ENCODE measurements around the gene NREP. TPM values are rescaled to one million over a fixed set of nuclear protein-coding genes. Genes with fewer than 3 reads are reported as not detected.

The NREP gene
- total RNA-seq, 1 experiment from 2014 or later = 160 TPM

- ATAC-seq (no peak), DNase-seq (ENCODE audit: low spot score) (no peak)
- Mint-ChIP-seq H3K4me3 (no peak overlapping the region), H3K9me3 (no peaks in the 10 kb centered on the region), H3K36me3 (peaks cover 13% of the 10 kb centered on the region), H3K4me1 (peaks cover 72% of the 10 kb centered on the region), H3K27me3 (ENCODE audit: low read depth) (no peaks in the 10 kb centered on the region), H3K27ac (no peak overlapping the region; the same call in 1 of the 2 replicates)
- TF ChIP-seq CTCF (IDR thresholded peaks at IDR 0.05) (no peak), MXD4 (CRISPR knock-in tag; IDR thresholded peaks at IDR 0.05; ENCODE audit: borderline replicate concordance) (no peak), CBFB (CRISPR knock-in tag; IDR thresholded peaks at IDR 0.05; ENCODE audit: low read depth) (no peak), EMX1 (CRISPR knock-in tag; IDR thresholded peaks at IDR 0.05) (no peak), SOX15 (CRISPR knock-in tag; IDR thresholded peaks at IDR 0.05) (no peak), ZNF416 (CRISPR knock-in tag; IDR thresholded peaks at IDR 0.05) (no peak), TP53 (CRISPR knock-in tag; IDR thresholded peaks at IDR 0.05) (no peak), ZNF232 (CRISPR knock-in tag; IDR thresholded peaks at IDR 0.05) (no peak), CREM (CRISPR knock-in tag; IDR thresholded peaks at IDR 0.05) (no peak), PREB (CRISPR knock-in tag; IDR thresholded peaks at IDR 0.05; ENCODE audit: borderline replicate concordance) (no peak), CDX4 (CRISPR knock-in tag; IDR thresholded peaks at IDR 0.05; ENCODE audit: borderline replicate concordance) (no peak), NR2C2 (CRISPR knock-in tag; IDR thresholded peaks at IDR 0.05) (no peak), NR3C1 (CRISPR knock-in tag; conservative IDR thresholded peaks at IDR 0.05; ENCODE audit: low read depth) (no peak), JUN (CRISPR knock-in tag; IDR thresholded peaks at IDR 0.05) (no peak), SMAD3 (CRISPR knock-in tag; IDR thresholded peaks at IDR 0.05; ENCODE audit: borderline replicate concordance) (no peak), STAT6 (CRISPR knock-in tag; conservative IDR thresholded peaks at IDR 0.05; ENCODE audit: low read depth) (no peak), GABPB1 (CRISPR knock-in tag; IDR thresholded peaks at IDR 0.05) (no peak)
- ChIA-PET POLR2A (interaction anchor here (1.2 kb wide), 1 partner anchor 9 kb away, joined by 3 read pairs; the partner anchor contains the start of gene NREP), CTCF (no interaction called here)
These were observed 9.7 kb downstream of the NREP start for GRCh38 chr5:111747337-111747736.

GRCh38 chr5:111746791-111747190, 10.2 kb downstream of the NREP start:
- ChIA-PET POLR2A (interaction anchor here (1.2 kb wide), 1 partner anchor 10 kb away, joined by 3 read pairs; the partner anchor contains the start of gene NREP), CTCF (no interaction called here)
- no peak overlapping the region for H3K4me3 Mint-ChIP-seq
- ATAC-seq (no peak), DNase-seq (ENCODE audit: low spot score) (no peak)
- peaks cover 12% of the 10 kb centered on the region for H3K36me3 Mint-ChIP-seq
- no peaks in the 10 kb centered on the region for H3K9me3 Mint-ChIP-seq
- 0 out of 2 replicates have a peak overlapping the region, but pooled peaks have one; percentile 23 for H3K27ac Mint-ChIP-seq
- no peaks in the 10 kb centered on the region for H3K27me3 Mint-ChIP-seq (ENCODE audit: low read depth)
- H3K4me1 Mint-ChIP-seq = peaks cover 75% of the 10 kb centered on the region
- TF ChIP-seq TEAD1 (CRISPR knock-in tag; IDR thresholded peaks at IDR 0.05) (no peak), OVOL2 (CRISPR knock-in tag; IDR thresholded peaks at IDR 0.05; ENCODE audit: borderline replicate concordance) (no peak), ZNF232 (CRISPR knock-in tag; IDR thresholded peaks at IDR 0.05) (no peak), NFYB (CRISPR knock-in tag; conservative IDR thresholded peaks at IDR 0.05; ENCODE audit: low read depth) (no peak), AR (CRISPR knock-in tag; IDR thresholded peaks at IDR 0.05) (no peak), FOXP1 (CRISPR knock-in tag; IDR thresholded peaks at IDR 0.05; ENCODE audit: borderline replicate concordance) (no peak), ZNF317 (CRISPR knock-in tag; IDR thresholded peaks at IDR 0.05; ENCODE audit: borderline replicate concordance, low read depth) (no peak)

Measured in WTC11 (cell line).